HG03095 (cell line): ENCODE results near the gene PAXX.
"Not testable (repeated sequence)": the region's sequence is repeated elsewhere in the genome, so short reads cannot be mapped to it uniquely, and the experiment has no call there.

Source experiments
- ATAC-seq: cut with Tn5 transposase; IDR thresholded peaks from one replicate; pipeline ENCODE4 v1.9.1; 2021; ENCODE audit warnings: moderate library complexity; ENCODE audit not compliant: unreplicated experiment

PAXX gene

DNA sequence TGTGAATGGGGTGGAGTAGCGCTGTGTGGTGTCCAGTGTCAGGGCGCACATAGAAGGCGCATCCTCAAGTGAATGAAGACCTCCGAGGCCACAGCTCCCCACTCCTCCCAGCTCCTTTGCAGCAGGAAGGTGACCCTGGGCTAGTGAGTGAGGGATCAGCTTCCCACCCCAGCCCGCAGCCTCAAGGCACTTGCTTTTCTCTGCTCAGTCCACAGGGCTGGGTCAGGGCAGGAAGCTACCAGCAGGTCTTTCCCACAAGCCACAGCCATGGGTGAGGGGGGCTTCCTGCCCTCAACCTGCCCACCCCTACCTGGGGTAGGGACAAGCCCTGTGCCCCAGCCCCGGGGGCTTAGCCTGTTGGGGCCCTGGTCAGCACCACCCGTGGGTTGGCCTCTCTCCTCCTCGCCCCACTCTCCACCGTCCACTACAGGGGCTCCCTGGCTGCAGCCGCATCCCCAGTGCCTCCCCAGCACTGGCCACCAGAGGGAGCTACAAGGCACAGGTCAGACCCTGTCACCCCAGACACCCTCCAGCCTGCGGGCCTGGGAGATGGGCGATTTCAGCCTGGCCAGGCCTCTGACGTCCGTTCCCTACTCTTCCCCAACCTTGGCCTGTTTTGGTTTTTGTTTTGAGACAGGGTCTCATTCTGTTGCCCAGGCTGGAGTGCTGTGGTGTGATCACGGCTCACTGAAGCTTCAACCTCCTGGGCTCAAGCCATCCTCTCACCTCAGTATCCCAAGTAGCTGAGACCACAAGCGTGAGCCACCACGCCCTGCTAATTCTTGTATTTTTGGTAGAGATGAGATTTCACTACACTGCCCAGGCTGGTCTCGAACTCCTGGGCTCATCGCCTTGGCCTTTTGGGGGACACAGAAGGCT lies 37.1 kb downstream of the PAXX start:
- no peak for ATAC-seq

DNA sequence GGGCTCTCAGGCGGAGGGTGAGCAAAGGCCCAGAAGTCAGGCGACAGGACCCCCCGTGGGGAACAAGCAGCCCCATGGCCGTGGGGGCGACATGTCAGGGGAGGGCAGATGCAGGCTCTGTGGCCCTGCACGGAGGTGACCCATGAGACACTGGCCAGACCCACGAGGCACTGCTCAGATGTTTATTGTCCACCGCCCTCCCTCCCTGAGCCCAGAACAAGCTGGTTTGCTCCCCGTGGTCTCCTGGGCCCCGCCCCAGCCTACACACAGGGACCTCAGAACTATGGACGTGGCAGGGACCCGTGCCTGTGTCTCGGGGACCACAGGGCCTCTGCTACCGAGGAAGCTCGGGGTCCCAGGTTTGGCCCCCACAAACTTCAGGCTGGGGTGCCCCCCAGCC lies 37.8 kb downstream of the PAXX start:
- ATAC-seq, result no peak

DNA sequence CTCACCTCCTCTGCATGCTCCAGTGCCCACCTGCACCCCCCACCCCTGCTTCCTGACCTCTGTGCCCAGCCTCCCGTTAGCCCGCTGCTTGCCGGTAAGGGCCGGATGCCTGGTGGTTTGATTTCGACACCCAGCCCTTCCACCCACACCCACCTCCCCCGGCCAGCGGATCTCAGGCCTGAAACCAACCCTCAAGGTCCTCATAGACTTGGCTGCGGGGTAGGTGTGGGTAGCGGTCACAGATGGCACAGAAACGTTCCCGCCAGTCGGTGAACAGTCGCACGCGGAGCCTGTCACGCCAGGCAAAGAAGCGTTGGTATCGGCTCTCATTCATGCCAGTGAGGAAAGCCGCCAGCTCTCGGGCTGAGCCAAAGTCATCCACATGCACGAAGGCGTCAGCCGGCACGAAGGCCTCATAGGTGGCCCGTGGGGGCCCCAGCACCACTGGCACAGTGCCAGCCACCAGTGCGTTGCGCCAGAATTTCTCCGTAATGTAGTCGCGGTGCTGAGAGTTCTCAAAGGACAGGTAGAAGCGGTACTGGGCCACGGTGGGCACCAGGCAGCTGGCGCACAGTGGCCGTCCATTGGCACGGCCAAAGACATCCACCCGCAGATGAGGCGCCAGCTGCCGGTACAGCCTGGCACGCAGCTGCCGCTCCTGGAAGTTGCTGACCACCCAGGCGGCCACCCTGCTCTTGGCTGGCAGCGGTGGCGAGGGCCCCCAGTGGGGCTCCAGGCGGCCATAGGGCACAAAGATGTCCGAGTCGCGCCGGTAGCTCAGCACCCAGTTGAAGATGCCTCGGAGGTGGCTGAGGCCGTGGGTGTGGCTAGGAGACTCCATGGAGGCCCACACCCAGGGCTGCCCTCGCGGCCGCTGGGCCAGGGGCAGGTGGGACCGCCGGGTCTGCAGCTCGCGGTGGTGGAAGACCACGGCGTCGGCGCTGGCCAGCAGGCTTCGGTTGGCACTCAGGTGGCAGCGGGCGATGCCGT lies 38.6 kb downstream of the PAXX start:
- no peak for ATAC-seq

DNA sequence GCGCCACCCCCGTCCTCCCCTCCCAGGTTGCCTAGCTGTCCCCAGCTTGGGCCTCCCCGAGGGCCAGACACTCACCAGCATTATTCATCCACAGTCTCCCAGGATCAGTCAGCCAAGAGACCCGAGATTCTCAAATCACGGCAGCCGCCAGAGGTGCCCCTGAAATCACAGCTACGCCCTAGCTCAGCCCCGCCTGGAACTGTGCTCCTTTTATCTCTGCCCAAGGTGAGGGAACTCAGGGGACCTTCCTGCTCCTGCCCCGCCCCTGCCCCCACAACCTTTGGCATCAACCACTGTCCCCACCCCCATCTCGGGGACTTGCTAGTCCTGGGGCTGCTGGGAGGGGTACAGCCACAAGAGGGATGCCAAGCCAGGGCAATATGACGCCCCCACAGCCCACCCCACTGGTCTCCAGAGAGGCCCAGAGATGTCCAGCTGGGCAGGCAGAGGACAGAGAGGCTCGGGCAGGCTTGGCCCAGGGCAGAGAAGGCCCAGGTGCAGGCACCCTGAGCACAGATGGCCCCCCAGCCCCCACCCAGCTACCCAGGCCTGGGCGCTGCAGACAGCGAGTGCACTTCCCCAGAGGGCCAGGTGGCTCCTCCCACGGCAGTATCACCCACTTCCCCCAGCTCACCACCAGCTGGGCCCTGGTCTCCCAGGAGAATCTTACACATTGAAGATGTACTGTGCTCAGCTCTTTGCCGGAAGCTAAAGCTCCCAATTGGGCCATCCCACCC lies 39.9 kb downstream of the PAXX start, which contains the start of gene FUT7:
Gene FUT7, minus strand, starts transcription at position 185 of the 737 bp plus-strand sequence. Its CDS starts 97 bp downstream, at position 88.
- no peak for ATAC-seq

DNA sequence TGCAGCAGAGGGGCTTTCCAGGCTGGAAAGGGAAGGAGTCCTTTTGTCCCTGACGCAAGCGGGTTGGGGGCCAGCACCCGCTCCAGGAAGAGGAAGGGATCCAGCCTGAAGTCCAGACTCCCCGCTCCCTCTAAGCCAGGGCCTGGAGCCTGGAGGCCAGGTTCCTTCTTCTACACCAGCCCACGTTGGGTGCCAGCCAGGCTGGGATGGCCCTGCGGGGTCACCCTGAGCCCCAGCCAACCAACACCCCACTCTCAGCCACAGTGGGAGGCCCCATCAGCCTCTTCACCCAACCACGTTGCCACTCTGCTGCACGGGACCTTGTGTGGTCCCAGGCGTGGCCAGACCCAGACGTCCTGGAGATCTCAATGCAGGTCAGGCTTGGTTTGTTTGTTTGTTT lies 40.6 kb downstream of the PAXX start:
- no peak for ATAC-seq

DNA sequence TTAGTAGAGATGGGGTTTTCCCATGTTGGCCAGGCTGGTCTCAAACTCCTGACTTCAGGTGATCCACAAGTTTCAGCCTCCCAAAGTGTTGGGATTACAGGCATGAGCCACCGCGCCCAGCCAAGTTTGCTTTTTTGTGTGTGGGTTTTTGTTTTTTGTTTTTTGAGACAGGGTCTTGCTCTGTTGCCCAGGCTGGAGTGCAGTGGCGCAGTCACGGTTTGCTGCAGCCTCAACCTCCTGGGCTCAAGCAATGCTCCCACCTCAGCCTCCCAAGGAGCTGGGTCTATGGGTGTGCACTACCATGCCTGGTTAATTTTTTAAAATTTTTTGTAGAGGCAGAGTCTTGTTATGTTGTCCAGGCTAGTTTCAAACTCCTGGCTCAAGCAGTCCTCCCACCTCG lies 41.3 kb downstream of the PAXX start:
- not testable (repeated sequence) for ATAC-seq

DNA sequence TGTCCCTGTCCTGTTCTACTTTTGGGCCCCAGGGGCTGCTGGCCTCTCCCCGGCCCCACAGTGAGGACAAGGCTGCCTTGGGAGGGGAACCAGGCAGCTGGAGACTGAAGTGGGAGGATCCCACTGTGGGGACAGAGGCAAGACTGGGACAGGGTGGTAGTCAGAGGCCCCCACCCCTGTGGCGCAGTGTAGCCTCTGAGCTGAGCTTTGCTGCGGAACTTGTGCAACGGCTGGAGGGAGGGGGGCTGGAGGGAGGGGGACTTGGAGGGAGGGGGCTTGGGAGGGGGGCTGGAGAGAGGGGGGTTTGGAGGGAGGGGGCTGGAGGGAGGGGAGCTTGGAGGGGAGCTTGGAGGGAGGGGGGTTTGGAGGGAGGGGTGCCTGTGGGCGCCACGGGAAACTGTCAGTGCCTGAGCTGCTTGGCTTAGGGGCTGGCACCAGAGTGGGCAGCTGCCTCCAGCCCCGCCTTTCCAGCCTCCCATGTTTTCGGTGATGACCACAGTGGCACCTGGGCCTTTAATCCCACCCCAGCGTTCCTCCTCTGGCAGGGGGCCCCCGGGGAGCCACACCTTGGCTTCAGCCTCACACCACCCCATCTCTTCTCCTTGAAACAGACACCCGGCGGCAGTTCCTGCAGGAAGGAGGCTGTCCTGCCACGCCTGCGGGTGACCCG lies 42.0 kb downstream of the PAXX start:
- ATAC-seq, result no peak

DNA sequence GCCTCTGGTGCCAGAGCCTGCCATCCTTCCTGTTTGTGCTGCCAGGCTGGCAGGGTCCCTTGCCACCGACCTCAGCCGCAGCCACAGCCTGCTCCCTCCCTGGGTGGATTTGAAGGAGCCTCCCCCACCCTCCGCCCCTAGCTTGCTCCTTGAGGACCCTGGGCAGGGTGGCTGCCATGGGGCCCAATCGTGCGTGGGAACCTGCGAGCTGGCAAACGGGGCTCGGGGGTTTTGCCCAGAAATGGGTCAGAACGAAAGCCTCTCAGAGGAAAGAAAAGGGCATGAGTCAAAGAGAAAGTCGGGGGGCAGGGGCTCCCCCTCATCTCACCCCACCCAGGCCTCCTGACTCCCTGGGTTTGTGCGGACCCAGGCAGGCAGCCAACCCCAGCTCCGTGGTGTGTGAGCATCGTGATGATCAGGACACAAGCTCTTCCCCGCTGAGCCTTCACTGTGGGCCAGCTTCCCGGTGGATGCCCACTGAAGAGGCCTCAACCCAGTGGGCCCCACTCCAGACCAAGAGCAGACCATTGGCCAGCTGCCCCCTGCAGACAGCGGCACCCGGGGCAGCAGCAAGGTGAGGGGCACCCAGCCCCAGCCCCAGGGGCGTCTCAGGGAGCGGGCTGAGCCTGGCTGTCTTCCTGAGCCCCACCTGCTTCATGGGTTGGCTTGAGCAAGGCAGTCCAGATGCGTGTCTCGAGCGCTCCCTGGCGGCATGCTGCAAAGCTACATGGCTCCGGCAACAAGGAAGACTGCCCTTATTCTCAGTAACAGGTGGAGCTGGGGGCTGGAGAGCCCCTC lies 42.7 kb downstream of the PAXX start:
- ATAC-seq, result peak; percentile 53

DNA sequence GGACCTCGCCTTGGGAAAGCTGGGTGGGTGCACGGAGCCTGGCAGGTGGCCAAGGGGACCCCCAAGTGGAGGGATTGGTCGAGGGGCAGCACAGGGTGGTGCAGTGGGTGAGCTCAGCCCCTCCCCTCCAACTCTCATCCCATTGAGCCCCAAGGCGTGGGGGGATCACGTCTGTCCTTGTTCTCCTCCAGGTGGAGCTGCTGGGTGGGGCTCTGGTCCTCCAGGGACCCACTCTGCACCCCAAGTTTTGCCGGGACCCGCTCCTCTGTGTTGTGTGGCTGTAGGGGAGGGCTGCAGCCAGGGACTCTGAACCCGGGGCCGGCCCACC lies 43.2 kb downstream of the PAXX start:
- no peak for ATAC-seq

DNA sequence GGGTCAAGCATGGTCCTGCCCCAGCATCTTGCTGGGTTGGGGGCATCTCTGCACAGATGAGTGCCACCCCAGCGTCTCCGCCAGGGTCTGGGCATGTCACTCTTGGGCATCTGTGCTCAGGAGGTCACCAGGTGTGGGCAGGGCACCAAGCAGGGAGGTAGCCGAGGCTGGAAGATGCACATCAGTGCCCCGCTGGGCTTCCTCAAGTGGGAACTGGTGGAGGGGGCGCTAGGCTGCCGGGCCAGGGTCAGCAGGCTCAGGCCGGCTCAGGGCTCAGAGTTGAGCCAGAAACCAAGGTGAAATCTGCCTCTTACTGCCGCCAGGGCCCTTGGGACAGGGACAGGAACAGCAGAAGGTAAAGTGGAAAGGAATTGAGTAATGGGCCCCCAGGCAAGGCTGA lies 43.7 kb downstream of the PAXX start:
- no peak for ATAC-seq

DNA sequence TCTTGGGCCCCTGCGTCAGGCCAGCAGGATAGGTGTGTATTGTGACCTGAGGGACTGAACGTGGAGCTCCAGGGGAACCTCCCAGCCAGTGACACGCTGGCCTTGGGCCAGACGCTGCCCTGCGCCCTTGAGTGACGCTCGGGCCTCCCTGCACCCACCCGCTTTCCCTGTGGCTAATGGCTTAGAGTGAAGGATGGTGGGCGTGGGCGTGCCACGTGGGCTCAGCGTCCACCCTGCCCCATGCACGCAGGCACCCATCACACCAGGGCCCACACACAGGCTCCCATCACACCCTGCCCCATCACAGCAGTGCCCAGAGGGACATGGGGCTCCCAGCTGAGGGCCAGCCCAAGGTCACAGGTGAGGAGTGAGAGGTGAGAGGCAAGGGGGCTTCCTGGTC lies 44.8 kb downstream of the PAXX start:
- ATAC-seq, result no peak

DNA sequence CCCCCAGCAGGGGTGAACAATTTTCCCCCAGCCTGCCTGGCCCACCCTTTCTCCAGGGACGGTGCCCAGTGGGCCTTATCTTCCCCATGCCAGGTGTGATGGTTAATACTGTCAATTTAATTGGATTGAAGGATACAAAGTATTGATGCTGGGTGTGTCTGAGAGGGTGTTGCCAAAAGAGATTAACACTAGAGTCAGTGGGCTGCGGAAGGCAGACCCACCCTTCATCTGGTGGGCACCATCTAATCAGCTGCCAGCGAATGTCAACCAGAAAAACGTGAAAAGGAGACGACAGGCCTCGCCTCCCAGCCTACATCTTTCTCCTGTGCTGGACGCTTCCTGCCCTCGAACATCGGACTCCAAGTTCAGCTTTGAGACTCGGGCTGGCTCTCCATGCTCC lies 45.3 kb downstream of the PAXX start:
- ATAC-seq, result no peak

DNA sequence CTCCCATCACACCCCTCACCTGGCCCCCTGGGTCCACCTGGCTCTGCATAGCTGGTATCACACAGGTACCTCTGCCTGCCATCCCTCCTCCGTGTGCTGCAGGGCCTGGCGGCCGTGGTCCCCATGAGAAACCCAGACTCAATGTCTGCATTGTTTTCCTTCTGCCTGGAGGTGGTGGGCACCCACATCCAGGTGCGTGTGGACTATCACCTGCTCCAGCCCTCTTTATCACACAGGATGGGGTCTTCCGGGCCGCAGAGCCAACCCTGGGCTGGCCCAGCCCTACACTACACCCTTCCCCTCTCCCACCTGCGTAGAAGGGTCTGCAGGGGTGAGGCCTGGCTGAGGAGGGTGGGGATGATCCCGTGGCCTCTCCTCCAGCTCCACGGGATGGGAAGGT lies 46.7 kb downstream of the PAXX start:
- no peak for ATAC-seq

DNA sequence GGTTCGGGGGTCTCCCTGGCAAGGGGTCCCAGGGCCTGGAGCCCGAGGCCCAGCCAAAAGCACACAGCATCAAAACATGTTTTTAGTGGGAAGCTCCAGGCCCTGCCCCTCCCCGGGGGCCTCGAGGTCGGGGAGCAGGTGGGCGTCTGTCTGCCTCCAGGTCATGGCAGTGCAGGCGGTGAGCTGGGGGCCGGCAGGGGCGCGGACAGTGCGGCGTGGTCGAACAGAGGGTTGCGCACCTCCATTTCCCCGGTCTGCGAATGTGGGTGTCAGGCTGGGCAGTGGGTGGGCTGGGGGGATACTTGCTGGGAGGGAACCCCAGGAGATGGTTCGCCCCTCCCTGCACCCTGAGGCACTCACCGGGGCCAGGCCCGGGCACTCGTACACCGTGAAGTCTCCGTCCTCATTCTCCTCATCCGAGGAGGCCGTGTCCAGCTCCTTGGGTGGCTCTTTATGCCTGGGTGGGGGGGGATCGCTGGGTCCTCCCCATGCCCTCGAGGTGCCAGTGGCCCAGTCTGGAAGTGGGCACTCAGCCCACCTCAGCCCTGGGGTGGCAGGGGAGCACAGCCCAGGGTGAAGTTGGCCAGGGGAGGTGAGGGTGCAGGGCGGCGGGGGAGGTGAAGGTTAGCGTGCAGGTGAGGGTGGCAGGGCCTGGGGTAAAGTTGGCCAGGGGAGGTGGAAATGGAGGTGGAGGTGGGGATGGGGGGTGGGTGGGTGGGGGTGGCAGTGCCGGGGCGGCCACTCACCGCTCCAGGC lies 47.6 kb downstream of the PAXX start:
- ATAC-seq, result no peak

DNA sequence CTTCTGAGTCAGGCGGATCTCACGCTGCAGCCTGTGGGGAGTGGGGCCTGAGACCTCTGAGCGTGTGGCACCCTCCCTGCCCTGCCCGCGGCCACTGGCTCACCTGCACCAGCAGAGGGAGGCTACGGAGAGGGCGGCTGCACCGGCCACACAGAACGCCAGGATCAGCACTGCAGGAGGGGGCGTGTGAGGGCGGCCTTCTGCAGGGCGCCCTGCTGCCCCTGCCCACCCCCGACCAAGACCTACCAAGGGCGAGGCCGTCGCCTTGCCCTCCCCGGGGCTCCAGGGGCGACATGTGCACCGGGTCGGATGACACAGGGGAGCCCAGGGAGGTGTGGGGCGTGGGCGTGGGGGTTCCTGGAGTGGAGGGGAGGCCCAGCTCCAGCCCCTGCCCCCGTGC lies 48.3 kb downstream of the PAXX start:
- no peak for ATAC-seq

DNA sequence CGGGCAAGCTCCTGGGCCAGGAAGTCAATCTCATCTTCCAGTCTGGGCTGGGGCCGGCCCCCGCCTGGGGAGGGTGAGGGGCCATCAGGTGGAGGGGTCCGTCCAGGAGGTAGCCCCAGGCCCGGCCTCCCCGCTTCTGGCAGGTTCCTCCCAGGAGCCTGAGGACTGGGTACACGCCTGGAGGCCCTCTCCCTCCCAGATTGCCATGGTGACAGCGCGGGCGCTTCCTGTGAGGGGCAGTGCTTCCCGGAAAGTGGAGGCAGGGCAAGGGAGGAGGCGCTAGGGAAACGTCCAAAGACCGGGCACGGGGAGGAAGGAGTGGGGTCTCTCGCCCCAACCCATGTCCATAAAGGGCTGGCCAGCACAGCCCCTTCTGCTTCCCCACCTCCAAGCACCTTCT lies 48.9 kb downstream of the PAXX start:
- no peak for ATAC-seq

DNA sequence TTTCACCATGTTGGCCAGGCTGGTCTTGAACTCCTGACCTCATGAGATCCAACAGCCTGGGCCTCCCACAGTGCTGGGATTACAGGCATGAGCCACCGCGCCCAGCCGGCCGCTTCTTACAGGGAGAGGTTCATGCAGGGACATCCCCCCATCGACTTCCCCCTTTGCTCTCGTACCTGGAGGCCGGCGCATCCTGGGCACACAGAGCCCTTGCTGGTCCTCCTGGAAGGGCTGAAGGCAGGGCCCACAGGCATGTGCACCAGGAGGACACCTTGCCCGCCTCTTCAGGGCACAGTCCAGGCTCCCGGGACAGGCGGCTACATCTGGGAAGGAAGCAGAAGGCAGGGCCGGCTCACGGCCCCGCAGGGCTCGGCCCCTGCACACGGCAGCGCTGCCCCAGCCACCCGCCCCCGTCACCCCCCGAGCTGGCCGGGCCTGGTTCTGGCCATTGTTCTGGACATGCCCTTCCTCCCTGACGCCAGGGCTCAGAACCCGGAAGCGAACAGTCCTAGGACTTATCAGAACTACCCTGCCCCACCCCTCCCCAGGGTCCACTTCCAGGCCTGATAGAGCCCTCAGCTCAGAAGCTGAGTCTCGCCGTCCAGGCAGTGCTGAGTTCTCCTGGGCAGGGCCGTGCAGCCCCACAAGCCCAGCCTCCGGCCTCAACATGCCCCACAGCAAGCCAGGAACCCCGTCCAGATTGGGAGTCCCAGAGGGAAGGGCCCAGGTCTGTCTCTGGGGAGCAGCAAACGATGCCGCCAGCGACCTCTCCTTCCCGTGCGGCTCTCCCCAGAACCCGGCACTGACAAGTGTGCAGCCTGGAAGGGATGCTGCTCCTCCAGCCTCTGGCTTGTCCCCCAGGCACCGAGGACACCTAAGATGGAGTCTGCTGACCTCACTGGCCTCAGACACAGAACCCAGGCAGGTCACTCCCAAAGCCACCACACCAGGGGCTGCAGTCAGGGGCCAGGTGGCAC lies 50.8 kb downstream of the PAXX start:
- ATAC-seq, result no peak
